Measurements from ENCODE around the gene TECTA.
"Not testable (repeated sequence)": the region's sequence is repeated elsewhere in the genome, so short reads cannot be mapped to it uniquely, and the experiment has no call there.

TECTA gene

GRCh38 chr11:121236115-121237001, 135.3 kb downstream of the TECTA start:
- no peak for DNase-seq

GRCh38 chr11:121237247-121237646, 136.2 kb downstream of the TECTA start:
- DNase-seq, result not testable (repeated sequence)

- no peak for DNase-seq
Measured at GRCh38 chr11:121237686-121238658, 136.9 kb downstream of the TECTA start.

- DNase-seq, result no peak
Measured at GRCh38 chr11:121238956-121239355, 137.9 kb downstream of the TECTA start.

- not testable (repeated sequence) for DNase-seq
Measured at GRCh38 chr11:121240001-121240400, 139.0 kb downstream of the TECTA start.

GRCh38 chr11:121240650-121241303, 139.7 kb downstream of the TECTA start:
- DNase-seq, result no peak
